IMR-90 (cell line): ENCODE data around the gene ARHGAP24. TPM values are rescaled to one million over a fixed set of nuclear protein-coding genes. Genes with fewer than 3 reads are reported as not detected.

Experiments
- ATAC-seq: fragments of 200-7000 bp; cut with Tn5 transposase; 2 replicates; pipeline ENCODE4 v1.9.1; 2020; ENCODE audit warnings: low read depth, mild to moderate bottlenecking, moderate library complexity
- BruUV-seq: library from RNA; stranded (reverse); fragments of 400-500 nt; replicated peaks from 2 replicates; lab custom pipeline; 2021; lab: Mats Ljungman, UMichigan
- CTCF ChIA-PET: fragments of 300-600 bp; formaldehyde crosslinking; extraction: SDS; loops from one replicate; lab custom pipeline; 2021; ENCODE audit warnings: antibody characterized with exemption; lab: Yijun Ruan, JAX
- POLR2A ChIA-PET: fragments of 300-600 bp; sonication (Branson Sonifier 250); formaldehyde crosslinking; loops from one replicate; lab custom pipeline; 2022; ENCODE audit warnings: antibody characterized with exemption; ENCODE audit not compliant: unreplicated experiment; lab: Charles Lee
- DNase-seq: peaks from one replicate; pipeline ENCODE4 v3.0.0; 2013
- H2AFZ ChIP-seq: replicated peaks from 2 replicates; pipeline ENCODE3; 2013; ENCODE audit warnings: low read length, mild to moderate bottlenecking; ENCODE audit not compliant: poor library complexity
- H2AK5ac ChIP-seq: 2 replicates; pipeline ENCODE4 v1.6.1; 2013; ENCODE audit warnings: low read depth, low read length, inconsistent platforms
- H2AK9ac ChIP-seq: replicated peaks from 2 replicates; pipeline ENCODE3; 2013; ENCODE audit warnings: mild to moderate bottlenecking, low read depth, low read length, moderate library complexity; ENCODE audit not compliant: poor library complexity
- H2BK120ac ChIP-seq: 2 replicates; pipeline ENCODE4 v1.6.1; 2013; ENCODE audit warnings: low read depth, low read length, inconsistent platforms
- H2BK15ac ChIP-seq: 3 replicates; pipeline ENCODE4 v1.6.1; 2013; ENCODE audit warnings: low read depth, low read length, inconsistent platforms
- H2BK20ac ChIP-seq: 2 replicates; pipeline ENCODE4 v1.6.1; 2013; ENCODE audit warnings: low read depth, mild to moderate bottlenecking, inconsistent platforms, low read length, moderate library complexity
- H2BK5ac ChIP-seq: 2 replicates; pipeline ENCODE4 v1.6.1; 2013; ENCODE audit warnings: mild to moderate bottlenecking, low read depth, low read length, inconsistent platforms; ENCODE audit not compliant: poor library complexity, severe bottlenecking
- H3K14ac ChIP-seq: replicated peaks from 2 replicates; pipeline ENCODE4 v1.6.1; 2013; ENCODE audit warnings: low read depth, low read length, inconsistent platforms
- H3K18ac ChIP-seq: 2 replicates; pipeline ENCODE4 v1.6.1; 2013; ENCODE audit warnings: low read depth, low read length, control low read depth
- H3K23ac ChIP-seq: 2 replicates; pipeline ENCODE4 v1.6.1; 2013; ENCODE audit warnings: low read depth, low read length, inconsistent platforms
- H3K27ac ChIP-seq: 2 replicates; pipeline ENCODE4 v1.5.1; 2013; ENCODE audit warnings: mild to moderate bottlenecking, control low read depth, low read length; ENCODE audit not compliant: insufficient read depth
- H3K27me3 ChIP-seq: 2 replicates; pipeline ENCODE4 v1.6.1; 2013; ENCODE audit warnings: low read length; ENCODE audit not compliant: control insufficient read depth, insufficient read depth
- H3K36me3 ChIP-seq: 2 replicates; pipeline ENCODE4 v1.6.1; 2013; ENCODE audit warnings: low read length, mixed read lengths; ENCODE audit not compliant: control insufficient read depth, insufficient read depth
- H3K4ac ChIP-seq: 2 replicates; pipeline ENCODE4 v1.6.1; 2013; ENCODE audit warnings: low read depth, low read length, inconsistent platforms
- H3K4me1 ChIP-seq: 2 replicates; pipeline ENCODE4 v1.6.1; 2013; ENCODE audit warnings: low read length, mixed read lengths; ENCODE audit not compliant: control insufficient read depth, insufficient read depth
- H3K4me2 ChIP-seq: 2 replicates; pipeline ENCODE4 v1.6.1; 2013; ENCODE audit warnings: low read depth, mild to moderate bottlenecking, control low read depth, low read length, moderate library complexity
- H3K4me3 ChIP-seq: 2 replicates; pipeline ENCODE4 v1.5.1; 2013; ENCODE audit warnings: low read depth, mild to moderate bottlenecking, control low read depth, low read length, moderate library complexity; ENCODE audit not compliant: insufficient read depth
- H3K56ac ChIP-seq: 2 replicates; pipeline ENCODE4 v1.6.1; 2013; ENCODE audit warnings: low read length, inconsistent platforms; ENCODE audit not compliant: insufficient read depth; ENCODE audit errors: extremely low read depth
- H3K79me1 ChIP-seq, 2 experiments: 2 replicates each; pipeline ENCODE4 v1.6.1; 2013; ENCODE audit warnings: low read length in 2 of 2, inconsistent platforms in 1 of 2, low read depth in 1 of 2
- H3K9ac ChIP-seq: 2 replicates; pipeline ENCODE4 v1.6.1; 2013; ENCODE audit warnings: low read depth, low read length, control low read depth
- H3K9me1 ChIP-seq: 2 replicates; pipeline ENCODE4 v1.6.1; 2013; ENCODE audit warnings: low read length, inconsistent platforms; ENCODE audit not compliant: insufficient read depth
- H3K9me3 ChIP-seq: 2 replicates; pipeline ENCODE4 v1.6.1; 2013; ENCODE audit warnings: low read length; ENCODE audit not compliant: control insufficient read depth, insufficient read depth
- H4K20me1 ChIP-seq: 2 replicates; pipeline ENCODE4 v1.6.1; 2013; ENCODE audit warnings: low read length, inconsistent platforms; ENCODE audit not compliant: insufficient read depth
- H4K5ac ChIP-seq: 2 replicates; pipeline ENCODE4 v1.6.1; 2013; ENCODE audit warnings: mild to moderate bottlenecking, low read depth, low read length, control low read depth
- H4K8ac ChIP-seq, 2 experiments: 2 replicates each; pipeline ENCODE4 v1.6.1; 2013; ENCODE audit warnings: low read depth in 2 of 2, low read length in 2 of 2, control low read depth in 1 of 2, inconsistent platforms in 1 of 2
- H4K91ac ChIP-seq: 2 replicates; pipeline ENCODE4 v1.6.1; 2013; ENCODE audit warnings: low read depth, low read length, inconsistent platforms; ENCODE audit not compliant: insufficient read depth
- BHLHE40 ChIP-seq: fragments of 150-350 bp; IDR thresholded peaks from 2 replicates; pipeline ENCODE4 v1.6.1; 2016; ENCODE audit warnings: mild to moderate bottlenecking, low read depth, low read length
- CEBPB ChIP-seq: IDR thresholded peaks from 2 replicates; pipeline ENCODE4 v1.6.1; 2012; ENCODE audit warnings: low read depth, low read length, improper control_type of control experiment
- CHD1 ChIP-seq: IDR thresholded peaks from 2 replicates; pipeline ENCODE4 v1.6.1; 2012; ENCODE audit warnings: low read depth, low read length, improper control_type of control experiment
- FOS ChIP-seq: fragments of 150-350 bp; IDR thresholded peaks from 2 replicates; pipeline ENCODE4 v1.6.1; 2016; ENCODE audit warnings: low read depth, low read length
- MAFK ChIP-seq: IDR thresholded peaks from 2 replicates; pipeline ENCODE4 v1.6.1; 2012; ENCODE audit warnings: low read depth, low read length, improper control_type of control experiment
- MAZ ChIP-seq: IDR thresholded peaks from 2 replicates; pipeline ENCODE4 v1.6.1; 2012; ENCODE audit warnings: low read depth, mild to moderate bottlenecking, low read length, improper control_type of control experiment, moderate library complexity, borderline replicate concordance
- NFE2L2 ChIP-seq: fragments of 150-350 bp; IDR thresholded peaks from 2 replicates; pipeline ENCODE4 v1.6.1; 2016; ENCODE audit warnings: low read depth, mild to moderate bottlenecking, low read length
- POLR2A ChIP-seq: IDR thresholded peaks from 2 replicates; pipeline ENCODE4 v1.6.1; 2012; ENCODE audit warnings: mild to moderate bottlenecking, low read depth, low read length
- RCOR1 ChIP-seq: IDR thresholded peaks from 2 replicates; pipeline ENCODE4 v1.6.1; 2012; ENCODE audit warnings: mild to moderate bottlenecking, low read length, improper control_type of control experiment; ENCODE audit not compliant: insufficient replicate concordance
- RFX5 ChIP-seq: IDR thresholded peaks from 2 replicates; pipeline ENCODE4 v1.8.0; 2012; ENCODE audit warnings: low read depth, mild to moderate bottlenecking, low read length, moderate library complexity
- SMC3 ChIP-seq: fragments of 150-350 bp; IDR thresholded peaks from 2 replicates; pipeline ENCODE4 v1.6.1; 2016; ENCODE audit warnings: low read depth, mild to moderate bottlenecking, antibody characterized with exemption, low read length, moderate library complexity
- WGBS, 2 experiments: methylation state at CpG; one replicate each; pipeline versions ENCODE4 v1.1.5 to v1.1.7; 2013; ENCODE audit warnings: missing lambda C conversion rate in 2 of 2; ENCODE audit not compliant: insufficient read length in 1 of 2; ENCODE audit errors: extremely low coverage in 2 of 2; 5-methylcytosine and 5-hydroxymethylcytosine counted together
- dilution Hi-C: fragments of 300-500 bp; cut with HindIII; formaldehyde crosslinking; loops from one replicate; pipeline ENCODE4 v1.14.3; 2018; ENCODE audit warnings: low sequenced_read_pairs; ENCODE audit not compliant: unreplicated experiment
- in situ Hi-C: fragments of 300-500 bp; cut with MboI; formaldehyde crosslinking; loops from 3 replicates; pipeline ENCODE4 v1.14.3; 2019; ENCODE audit warnings: low sequenced_read_pairs, inconsistent platforms, mixed read lengths
- intact Hi-C: fragments of 100-400 bp; cut with micrococcal nuclease; formaldehyde crosslinking; loops from 2 replicates; pipeline ENCODE4 v1.10.0; 2022
- polyA plus RNA-seq, 3 experiments: library from polyadenylated mRNA; depleted of rRNA; stranded (reverse); fragments of >200 nt; gene quantifications; 2 replicates each; pipeline ENCODE4 v1.2.3, GENCODE V29; 2012; ENCODE audit warnings: low replicate concordance in 1 of 3
- total RNA-seq: library from RNA; depleted of rRNA; stranded (reverse); fragments of >200 nt; gene quantifications from 2 replicates; pipeline ENCODE4 v1.2.3, GENCODE V29; 2012
- TF ChIP-seq, protein P1 (sequence below): fragments of 150-350 bp; IDR thresholded peaks from 2 replicates; pipeline ENCODE4 v1.6.1; 2016; ENCODE audit warnings: low read depth, mild to moderate bottlenecking, low read length, moderate library complexity, borderline replicate concordance
- TF ChIP-seq, protein P2 (sequence below): conservative IDR thresholded peaks from 2 replicates; pipeline ENCODE4 v1.5.1; 2012; ENCODE audit warnings: mild to moderate bottlenecking, low read depth, low read length, improper control_type of control experiment

ARHGAP24 gene
- total and polyA plus RNA-seq, 2 of the 4 experiments (the other 2 are of a cell fraction): 11.9 to 24.0 TPM

DNA sequence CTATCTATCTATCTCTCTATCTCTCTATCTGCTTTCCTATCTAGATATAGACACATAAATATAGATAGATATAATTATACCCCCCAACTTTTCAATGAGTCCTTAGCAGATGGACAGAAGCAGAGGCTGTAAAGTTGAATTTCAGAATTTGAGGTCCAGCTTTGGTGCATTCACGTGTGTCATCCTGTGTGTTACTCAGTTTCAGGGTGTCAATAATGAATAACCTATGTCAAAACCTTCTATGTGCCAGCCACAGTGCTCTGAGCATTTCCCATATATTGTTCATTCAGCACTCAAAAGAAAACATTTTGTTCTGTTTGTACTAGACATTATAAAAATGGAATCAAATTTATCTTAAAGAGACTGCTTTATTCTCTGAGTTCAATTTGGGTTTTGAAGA is 310.0 kb downstream of the ARHGAP24 start:
- ATAC-seq (no peak), DNase-seq (no peak)
- H3K27ac ChIP-seq: no peak overlapping the region
- H2BK120ac ChIP-seq: peak overlapping the region; percentile 87; the same call in 1 of the 2 replicates
- no peaks in the 10 kb centered on the region for H3K9me3 ChIP-seq
- peak overlapping the region in 1 of 2 experiments; percentile 68; a peak in 3 of 4 replicates for H4K8ac ChIP-seq
- peak overlapping the region; percentile 53; the same call in 1 of the 2 replicates for H4K91ac ChIP-seq
- peak overlapping the region; percentile 57 for H3K14ac ChIP-seq
- H3K18ac ChIP-seq: peak overlapping the region; percentile 86; the same call in 1 of the 2 replicates
- peak overlapping the region; percentile 66 for H2BK5ac ChIP-seq
- H4K5ac ChIP-seq: peak overlapping the region; percentile 41; the same call in 1 of the 2 replicates
- intact Hi-C loops: no loop called here
- H3K4me1 ChIP-seq: peaks cover 18% of the 10 kb centered on the region
- H2AK9ac ChIP-seq: no peak overlapping the region
- H3K9ac ChIP-seq: no peak overlapping the region
- H3K79me1 ChIP-seq: peaks cover 20 to 44% of the 10 kb centered on the region in 2 experiments
- no peaks in the 10 kb centered on the region for H3K36me3 ChIP-seq
- H2AK5ac ChIP-seq: peak overlapping the region; percentile 81
- no peak for TF ChIP-seq RFX5
- no peak for TF ChIP-seq POLR2A
- TF ChIP-seq, protein P1, sequence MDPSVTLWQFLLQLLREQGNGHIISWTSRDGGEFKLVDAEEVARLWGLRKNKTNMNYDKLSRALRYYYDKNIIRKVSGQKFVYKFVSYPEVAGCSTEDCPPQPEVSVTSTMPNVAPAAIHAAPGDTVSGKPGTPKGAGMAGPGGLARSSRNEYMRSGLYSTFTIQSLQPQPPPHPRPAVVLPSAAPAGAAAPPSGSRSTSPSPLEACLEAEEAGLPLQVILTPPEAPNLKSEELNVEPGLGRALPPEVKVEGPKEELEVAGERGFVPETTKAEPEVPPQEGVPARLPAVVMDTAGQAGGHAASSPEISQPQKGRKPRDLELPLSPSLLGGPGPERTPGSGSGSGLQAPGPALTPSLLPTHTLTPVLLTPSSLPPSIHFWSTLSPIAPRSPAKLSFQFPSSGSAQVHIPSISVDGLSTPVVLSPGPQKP: no peak
- TF ChIP-seq MAZ: no peak
- no peak for TF ChIP-seq RCOR1
- TF ChIP-seq, protein P2, sequence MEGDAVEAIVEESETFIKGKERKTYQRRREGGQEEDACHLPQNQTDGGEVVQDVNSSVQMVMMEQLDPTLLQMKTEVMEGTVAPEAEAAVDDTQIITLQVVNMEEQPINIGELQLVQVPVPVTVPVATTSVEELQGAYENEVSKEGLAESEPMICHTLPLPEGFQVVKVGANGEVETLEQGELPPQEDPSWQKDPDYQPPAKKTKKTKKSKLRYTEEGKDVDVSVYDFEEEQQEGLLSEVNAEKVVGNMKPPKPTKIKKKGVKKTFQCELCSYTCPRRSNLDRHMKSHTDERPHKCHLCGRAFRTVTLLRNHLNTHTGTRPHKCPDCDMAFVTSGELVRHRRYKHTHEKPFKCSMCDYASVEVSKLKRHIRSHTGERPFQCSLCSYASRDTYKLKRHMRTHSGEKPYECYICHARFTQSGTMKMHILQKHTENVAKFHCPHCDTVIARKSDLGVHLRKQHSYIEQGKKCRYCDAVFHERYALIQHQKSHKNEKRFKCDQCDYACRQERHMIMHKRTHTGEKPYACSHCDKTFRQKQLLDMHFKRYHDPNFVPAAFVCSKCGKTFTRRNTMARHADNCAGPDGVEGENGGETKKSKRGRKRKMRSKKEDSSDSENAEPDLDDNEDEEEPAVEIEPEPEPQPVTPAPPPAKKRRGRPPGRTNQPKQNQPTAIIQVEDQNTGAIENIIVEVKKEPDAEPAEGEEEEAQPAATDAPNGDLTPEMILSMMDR: no peak
- TF ChIP-seq CHD1: no peak
- no peak for TF ChIP-seq FOS
- TF ChIP-seq CEBPB: no peak
- TF ChIP-seq NFE2L2: no peak
- no peak for TF ChIP-seq BHLHE40
- no peak for TF ChIP-seq MAFK
- no peak for TF ChIP-seq SMC3
- H3K4ac ChIP-seq: peak overlapping the region; percentile 54; the same call in 1 of the 2 replicates
- CTCF ChIA-PET: no interaction called here
- H3K9me1 ChIP-seq: peaks cover 9% of the 10 kb centered on the region
- H2BK20ac ChIP-seq: peak overlapping the region; percentile 91
- in situ Hi-C loops: no loop called here
- no TSS peak for BruUV-seq
- POLR2A ChIA-PET: no interaction called here
- H2AFZ ChIP-seq: no peak overlapping the region
- H4K20me1 ChIP-seq: no peaks in the 10 kb centered on the region
- H2BK15ac ChIP-seq: peak overlapping the region; percentile 88; the same call in 2 of the 3 replicates
- H3K27me3 ChIP-seq: no peaks in the 10 kb centered on the region
- dilution Hi-C loops: no loop called here
- H3K23ac ChIP-seq: peak overlapping the region; percentile 84; the same call in 1 of the 2 replicates
- H3K56ac ChIP-seq: no peak overlapping the region
- WGBS, 2 experiments: no CpG with 5 or more reads among the region's 1 CpG
- H3K4me3 ChIP-seq: no peak overlapping the region
- H3K4me2 ChIP-seq: no peak overlapping the region
